Activated CD4-positive, alpha-beta T cell treated with anti-CD3 and anti-CD28 coated beads for 4 hours (primary cell): ENCODE measurements around the gene KLF17.

Experiments
- DNase-seq, 2 donors: peaks; one replicate each; pipeline ENCODE4 v3.0.0-alpha.2; 2020

KLF17 gene

DNA sequence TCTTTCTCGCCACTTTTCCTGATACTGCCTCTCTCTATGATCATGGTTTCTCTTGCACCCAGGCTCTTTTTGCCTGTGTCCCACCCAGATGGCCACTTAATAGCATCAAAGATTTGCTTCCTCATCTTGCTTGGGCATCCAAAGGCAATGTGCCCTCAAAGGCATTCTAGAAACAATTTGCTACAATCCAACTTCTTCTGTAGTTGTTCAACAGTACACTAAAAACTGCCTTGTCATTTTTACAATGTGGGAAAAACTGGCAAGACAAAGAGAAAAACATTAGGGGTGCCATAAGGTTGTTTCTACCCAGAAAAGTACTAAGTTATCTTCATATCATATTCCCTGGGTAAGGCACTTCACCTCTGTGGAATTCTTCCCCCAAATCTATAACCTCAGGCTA is 39.3 kb downstream of the KLF17 start:
- no peak for DNase-seq

DNA sequence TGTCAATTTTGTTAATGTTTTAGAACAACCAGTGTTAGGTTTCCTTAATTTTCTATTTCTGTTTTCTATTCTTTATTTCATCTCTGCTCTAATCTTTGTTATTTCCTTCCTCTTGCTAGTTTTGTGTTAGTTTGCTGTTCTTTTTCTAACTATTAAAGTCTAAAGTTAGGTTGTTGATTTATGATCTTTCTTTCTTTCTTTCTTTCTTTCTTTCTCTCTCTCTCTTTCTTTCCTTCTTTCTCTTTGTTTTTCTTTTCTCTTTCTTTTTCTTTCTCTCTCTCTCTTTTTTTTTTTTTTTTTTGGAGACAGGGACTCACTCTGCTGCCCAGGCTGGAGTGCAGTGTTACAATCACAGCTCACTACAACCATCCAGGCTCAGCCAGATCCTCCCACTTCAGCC is 40.2 kb downstream of the KLF17 start:
- DNase-seq: no peak

DNA sequence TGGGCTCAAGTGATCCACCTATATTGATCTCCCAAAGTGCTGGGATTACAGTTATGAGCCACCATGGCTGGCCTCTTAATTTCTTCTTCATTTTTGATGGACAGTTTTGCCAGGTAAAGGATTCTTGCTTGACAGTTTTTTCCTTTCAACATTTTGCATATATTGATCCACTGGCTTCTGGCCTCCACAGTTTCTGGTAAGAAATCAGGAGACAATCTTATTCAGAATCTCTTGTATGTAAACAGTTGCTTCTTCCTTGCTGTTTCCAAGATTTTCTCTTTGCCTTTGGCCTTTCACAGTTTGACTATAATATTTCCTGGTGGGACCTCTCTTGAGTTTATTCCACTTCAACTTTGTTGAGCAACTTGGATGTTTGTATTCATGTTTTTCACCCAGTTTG is 42.9 kb downstream of the KLF17 start:
- no peak for DNase-seq

DNA sequence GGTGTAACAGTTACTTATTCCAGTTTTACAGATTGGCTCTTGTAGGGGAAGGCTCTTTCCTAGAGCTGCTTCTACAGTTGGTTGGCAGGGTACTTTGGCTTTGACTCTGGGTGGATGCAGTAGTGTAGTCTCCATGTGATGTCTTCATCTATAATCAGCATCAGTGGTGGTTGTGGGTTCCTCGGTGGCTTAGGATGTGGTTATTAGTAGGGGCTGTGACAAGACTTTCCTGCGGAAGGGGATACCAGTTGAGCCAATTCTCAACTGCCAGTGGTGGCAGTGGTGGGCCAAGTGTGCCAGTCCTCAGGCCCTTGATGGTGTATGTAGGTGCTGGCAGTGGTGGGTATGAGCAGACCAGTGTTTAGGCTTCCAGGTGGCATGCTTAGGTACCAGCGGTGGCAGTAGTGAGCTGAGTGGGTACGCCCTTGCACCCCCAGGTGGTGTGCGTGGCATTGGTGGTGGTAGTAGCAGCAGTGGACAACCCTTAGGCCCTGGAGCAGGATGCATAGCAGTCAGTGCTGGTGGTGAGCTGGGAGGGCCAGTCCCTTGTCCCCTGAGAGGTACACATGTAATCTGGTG is 50.0 kb downstream of the KLF17 start:
- DNase-seq: no peak

DNA sequence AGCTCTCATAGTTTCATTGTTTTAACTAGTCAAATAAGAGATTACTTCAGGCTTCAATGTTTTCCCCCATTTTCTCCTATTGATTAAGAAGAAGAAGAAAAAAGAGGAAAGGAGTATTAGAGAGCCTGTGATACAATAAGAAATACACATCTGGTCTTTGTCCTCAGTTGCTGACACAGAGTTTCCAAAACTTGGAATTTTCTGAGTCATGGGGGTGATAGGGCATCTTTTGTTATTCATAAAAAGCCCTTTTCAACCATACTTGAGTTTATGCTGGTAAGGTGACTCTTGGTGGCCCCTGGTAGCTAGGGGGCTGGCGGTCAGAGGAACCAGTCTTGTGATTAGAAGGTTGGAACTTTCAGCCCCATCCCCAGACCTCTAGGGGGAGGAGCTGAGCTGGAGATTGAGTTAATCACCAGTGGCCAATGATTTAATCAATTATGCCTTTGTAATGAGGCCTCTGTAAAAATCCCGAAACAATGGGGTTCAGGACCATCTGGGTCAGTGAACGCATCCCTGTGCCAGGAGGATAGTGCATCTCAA is 51.7 kb downstream of the KLF17 start:
- DNase-seq: no peak

DNA sequence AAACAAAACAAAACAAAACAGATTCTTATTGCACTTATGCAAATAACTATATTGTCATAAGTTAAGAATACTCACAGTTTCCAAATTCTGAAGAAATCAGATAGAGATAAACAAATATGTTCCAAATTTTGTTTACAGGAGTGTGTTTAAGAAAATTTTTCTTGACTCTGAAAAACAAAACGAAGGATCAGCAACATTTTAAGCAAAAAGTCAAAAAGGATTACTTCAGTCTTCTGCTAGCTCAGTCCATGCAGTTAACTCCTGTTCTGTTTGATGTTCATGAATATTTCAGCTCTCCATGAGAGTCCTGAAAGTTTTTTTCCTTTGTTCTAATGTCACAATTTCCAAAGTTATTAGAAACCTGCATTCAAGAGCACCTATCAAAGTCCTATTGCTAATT is 56.0 kb downstream of the KLF17 start:
- no peak for DNase-seq
